ENCODE results near the gene DLG2.

The DLG2 gene

GRCh38 chr11:84036664-84037194, 1590.4 kb downstream of the DLG2 start:
- Histone ChIP-seq H3K79me2 (ENCODE audit: insufficient read depth, low read length) (no peaks in the 10 kb centered on the region), H2AFZ (ENCODE audit: low read length) (no peak overlapping the region)

GRCh38 chr11:84035645-84036044, 1591.5 kb downstream of the DLG2 start:
- Histone ChIP-seq H3K9me2 (ENCODE audit: low read depth, low read length) (no peaks in the 10 kb centered on the region), H3K4me3 (ENCODE audit: low read depth, low read length, poor library complexity, severe bottlenecking) (no peak overlapping the region), H3F3A (ENCODE audit: insufficient read depth, low read length) (no peaks in the 10 kb centered on the region), H3K27me3 (ENCODE audit: insufficient read depth, low read length) (no peaks in the 10 kb centered on the region), H3K9ac (ENCODE audit: low read length) (no peak overlapping the region), H3K4me2 (ENCODE audit: low read length) (no peak overlapping the region), H3K36me3 (ENCODE audit: insufficient read depth, low read length) (no peaks in the 10 kb centered on the region), H2AFZ (ENCODE audit: low read length) (no peak overlapping the region), H4K20me1 (ENCODE audit: insufficient read depth, low read length) (no peaks in the 10 kb centered on the region), H3K79me2 (ENCODE audit: insufficient read depth, low read length) (no peaks in the 10 kb centered on the region), H3K9me3 (ENCODE audit: low read length) (no peaks in the 10 kb centered on the region), H3K27ac (ENCODE audit: low read depth, low read length, poor library complexity, severe bottlenecking) (no peak overlapping the region), H3K4me1 (ENCODE audit: insufficient read depth, low read length, severe bottlenecking) (no peaks in the 10 kb centered on the region)
- no peak for TF ChIP-seq EZH2 (IDR thresholded peaks at IDR 0.05; ENCODE audit: borderline replicate concordance, low read length)
- TF ChIP-seq CTCF (IDR thresholded peaks at IDR 0.05; ENCODE audit: low read length), result no peak

More at GRCh38 chr11:84036664-84037194, 1590.4 kb downstream of the DLG2 start:
- Histone ChIP-seq H3K4me1 (ENCODE audit: insufficient read depth, low read length, severe bottlenecking) (no peaks in the 10 kb centered on the region), H3K9ac (ENCODE audit: low read length) (no peak overlapping the region), H3K36me3 (ENCODE audit: insufficient read depth, low read length) (no peaks in the 10 kb centered on the region), H3K9me3 (ENCODE audit: low read length) (no peaks in the 10 kb centered on the region), H3K4me3 (ENCODE audit: low read depth, low read length, poor library complexity, severe bottlenecking) (no peak overlapping the region), H3K9me2 (ENCODE audit: low read depth, low read length) (no peaks in the 10 kb centered on the region), H3K4me2 (ENCODE audit: low read length) (no peak overlapping the region), H3K27ac (ENCODE audit: low read depth, low read length, poor library complexity, severe bottlenecking) (no peak overlapping the region), H4K20me1 (ENCODE audit: insufficient read depth, low read length) (no peaks in the 10 kb centered on the region), H3F3A (ENCODE audit: insufficient read depth, low read length) (no peaks in the 10 kb centered on the region), H3K27me3 (ENCODE audit: insufficient read depth, low read length) (no peaks in the 10 kb centered on the region)
- TF ChIP-seq EZH2 (IDR thresholded peaks at IDR 0.05; ENCODE audit: borderline replicate concordance, low read length), result no peak
- no peak for TF ChIP-seq CTCF (IDR thresholded peaks at IDR 0.05; ENCODE audit: low read length)

- H3K36me3 ChIP-seq (ENCODE audit: insufficient read depth, low read length), result no peaks in the 10 kb centered on the region
- no peaks in the 10 kb centered on the region for H3K79me2 ChIP-seq (ENCODE audit: insufficient read depth, low read length)
- H4K20me1 ChIP-seq (ENCODE audit: insufficient read depth, low read length), result no peaks in the 10 kb centered on the region
- TF ChIP-seq CTCF (IDR thresholded peaks at IDR 0.05; ENCODE audit: low read length), result no peak
- no peak for TF ChIP-seq EZH2 (IDR thresholded peaks at IDR 0.05; ENCODE audit: borderline replicate concordance, low read length)
- H3K9me2 ChIP-seq (ENCODE audit: low read depth, low read length), result no peaks in the 10 kb centered on the region
- no peaks in the 10 kb centered on the region for H3F3A ChIP-seq (ENCODE audit: insufficient read depth, low read length)
- no peaks in the 10 kb centered on the region for H3K9me3 ChIP-seq (ENCODE audit: low read length)
- no peaks in the 10 kb centered on the region for H3K4me1 ChIP-seq (ENCODE audit: insufficient read depth, low read length, severe bottlenecking)
- H2AFZ ChIP-seq (ENCODE audit: low read length), result no peak overlapping the region
- H3K4me3 ChIP-seq (ENCODE audit: low read depth, low read length, poor library complexity, severe bottlenecking), result no peak overlapping the region
- H3K4me2 ChIP-seq (ENCODE audit: low read length), result no peak overlapping the region
- H3K27ac ChIP-seq (ENCODE audit: low read depth, low read length, poor library complexity, severe bottlenecking), result no peak overlapping the region
- no peaks in the 10 kb centered on the region for H3K27me3 ChIP-seq (ENCODE audit: insufficient read depth, low read length)
- no peak overlapping the region for H3K9ac ChIP-seq (ENCODE audit: low read length)
Measured at GRCh38 chr11:84034484-84034883, 1592.7 kb downstream of the DLG2 start.

All from OCI-LY1 (cell line).